Gastrocnemius medialis (tissue), 4 donors: ENCODE results near the gene LOX.

Experiments
- POLR2A ChIP-seq, 2 donors: fragments of 450-650 bp; IDR thresholded peaks; one replicate each; pipeline ENCODE4 v1.6.1; 2017; ENCODE audit warnings: antibody characterized with exemption in 2 of 2, mild to moderate bottlenecking in 2 of 2, moderate library complexity in 2 of 2
- TF ChIP-seq, protein P1 (sequence below), 5 experiments: fragments of 450-650 bp in 3 of 5; fragments of 200-600 bp in 2 of 5; sonication (generic) in 2 of 5; IDR thresholded peaks in 4 of 5; conservative IDR thresholded peaks in 1 of 5; 1 replicate in 4 of 5; 2 replicates in 1 of 5; pipeline ENCODE4 v1.5.1; 2016 to 2019; ENCODE audit warnings: antibody characterized with exemption in 5 of 5, mild to moderate bottlenecking in 3 of 5, moderate library complexity in 3 of 5

DNA sequence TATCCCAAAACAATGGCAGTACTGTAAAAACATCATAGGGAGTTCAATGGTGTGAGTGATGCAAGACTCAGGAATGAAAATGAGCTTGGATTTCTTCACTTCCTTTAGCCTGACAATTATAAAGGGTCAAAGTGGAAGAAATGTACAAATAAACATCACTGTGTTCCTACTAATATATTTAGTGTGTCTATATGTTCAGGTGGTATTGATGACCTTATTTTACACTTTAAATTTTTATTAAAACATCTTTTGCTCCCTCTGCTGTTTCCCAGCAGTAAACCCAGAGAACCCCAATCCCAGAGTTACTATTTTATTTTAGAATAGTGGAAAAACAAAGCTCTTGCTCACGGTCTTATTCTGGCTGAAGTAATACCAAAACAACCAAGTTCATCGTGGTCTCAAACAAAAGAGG lies 2.0 kb downstream of the LOX start:
- TF ChIP-seq, protein P1, sequence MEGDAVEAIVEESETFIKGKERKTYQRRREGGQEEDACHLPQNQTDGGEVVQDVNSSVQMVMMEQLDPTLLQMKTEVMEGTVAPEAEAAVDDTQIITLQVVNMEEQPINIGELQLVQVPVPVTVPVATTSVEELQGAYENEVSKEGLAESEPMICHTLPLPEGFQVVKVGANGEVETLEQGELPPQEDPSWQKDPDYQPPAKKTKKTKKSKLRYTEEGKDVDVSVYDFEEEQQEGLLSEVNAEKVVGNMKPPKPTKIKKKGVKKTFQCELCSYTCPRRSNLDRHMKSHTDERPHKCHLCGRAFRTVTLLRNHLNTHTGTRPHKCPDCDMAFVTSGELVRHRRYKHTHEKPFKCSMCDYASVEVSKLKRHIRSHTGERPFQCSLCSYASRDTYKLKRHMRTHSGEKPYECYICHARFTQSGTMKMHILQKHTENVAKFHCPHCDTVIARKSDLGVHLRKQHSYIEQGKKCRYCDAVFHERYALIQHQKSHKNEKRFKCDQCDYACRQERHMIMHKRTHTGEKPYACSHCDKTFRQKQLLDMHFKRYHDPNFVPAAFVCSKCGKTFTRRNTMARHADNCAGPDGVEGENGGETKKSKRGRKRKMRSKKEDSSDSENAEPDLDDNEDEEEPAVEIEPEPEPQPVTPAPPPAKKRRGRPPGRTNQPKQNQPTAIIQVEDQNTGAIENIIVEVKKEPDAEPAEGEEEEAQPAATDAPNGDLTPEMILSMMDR (IDR thresholded peaks at IDR 0.05 in 4 of 5, conservative IDR thresholded peaks at IDR 0.05 in 1 of 5), result no peak
- no peak for TF ChIP-seq POLR2A (IDR thresholded peaks at IDR 0.05)
